Stimulated activated CD8-positive, alpha-beta memory T cell treated with anti-CD3 and anti-CD28 coated beads, Interleukin-7, amount 100 ng/mL, for 24 hours (primary cell): ENCODE measurements around the gene GUCA2B.

Experiments
- DNase-seq: peaks from one replicate; pipeline ENCODE4 v3.0.0-alpha.2; 2020; ENCODE audit warnings: low read depth

The GUCA2B gene

DNA sequence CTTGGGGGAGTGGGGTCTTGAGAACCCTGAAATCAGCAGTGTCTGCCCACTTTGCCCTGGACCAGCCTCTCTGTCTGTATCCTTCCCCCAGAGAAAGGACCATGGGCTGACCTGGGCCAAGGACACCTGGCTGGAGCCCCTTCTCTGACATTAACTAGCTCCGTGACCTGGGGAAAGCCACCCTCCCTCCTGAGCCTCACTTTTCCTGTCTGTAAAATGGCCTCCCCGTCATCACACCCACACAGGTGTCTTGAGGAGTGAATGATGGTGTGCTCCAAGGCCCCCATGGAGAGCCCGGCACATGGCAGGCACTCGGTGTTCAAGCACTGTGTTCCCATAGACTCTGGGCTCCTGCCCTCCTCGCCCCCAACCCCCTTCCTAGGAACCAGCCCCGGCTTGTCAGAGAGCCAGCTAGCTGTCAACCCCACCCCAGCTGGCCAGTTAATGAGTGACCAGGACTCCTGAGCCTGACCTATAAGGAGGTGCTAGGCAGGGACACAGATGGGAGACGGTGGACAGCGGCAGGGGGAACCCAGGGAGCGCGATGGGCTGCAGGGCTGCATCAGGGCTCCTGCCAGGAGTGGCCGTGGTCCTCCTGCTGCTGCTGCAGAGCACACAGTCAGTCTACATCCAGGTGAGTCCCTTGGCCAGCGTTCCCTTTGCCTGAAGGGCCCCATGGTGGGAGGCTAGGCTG is at the start of gene GUCA2B:
GUCA2B (plus strand) TSS at position 504 of the 694 bp plus-strand sequence; CDS start at position 545, 41 bp downstream.
- DNase-seq, result no peak

- no peak for DNase-seq
These were observed 48.2 kb upstream of the GUCA2B start for GRCh38 chr1:42105025-42105424.

- DNase-seq, result no peak
These were observed 44.9 kb upstream of the GUCA2B start for GRCh38 chr1:42108309-42108708.

GRCh38 chr1:42109600-42109999 is 43.6 kb upstream of the GUCA2B start:
- no peak for DNase-seq

GRCh38 chr1:42114229-42114628 is 39.0 kb upstream of the GUCA2B start:
- no peak for DNase-seq

- DNase-seq, result no peak
These were observed 36.0 kb upstream of the GUCA2B start for GRCh38 chr1:42117214-42117613.

- no peak for DNase-seq
These were observed 35.1 kb upstream of the GUCA2B start for GRCh38 chr1:42118125-42118524.

DNA sequence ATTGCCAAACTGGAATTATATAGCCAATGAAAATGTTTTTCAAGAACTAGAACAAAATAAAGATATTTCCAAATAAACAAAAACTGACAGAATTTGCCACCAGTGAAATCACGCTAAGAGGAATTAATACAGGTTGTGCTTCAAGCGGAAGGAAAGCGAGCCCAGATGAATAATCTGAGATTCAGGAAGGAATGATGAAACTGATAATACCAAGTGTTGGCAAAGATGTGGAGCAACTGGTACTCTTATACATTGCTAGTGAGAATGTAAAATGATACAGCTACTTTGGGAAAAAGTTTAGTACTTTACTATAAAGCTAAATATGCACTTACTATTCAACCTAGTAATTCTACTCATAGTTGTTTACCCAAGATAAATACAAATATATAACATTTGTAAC is 30.8 kb upstream of the GUCA2B start:
- DNase-seq, result no peak

DNA sequence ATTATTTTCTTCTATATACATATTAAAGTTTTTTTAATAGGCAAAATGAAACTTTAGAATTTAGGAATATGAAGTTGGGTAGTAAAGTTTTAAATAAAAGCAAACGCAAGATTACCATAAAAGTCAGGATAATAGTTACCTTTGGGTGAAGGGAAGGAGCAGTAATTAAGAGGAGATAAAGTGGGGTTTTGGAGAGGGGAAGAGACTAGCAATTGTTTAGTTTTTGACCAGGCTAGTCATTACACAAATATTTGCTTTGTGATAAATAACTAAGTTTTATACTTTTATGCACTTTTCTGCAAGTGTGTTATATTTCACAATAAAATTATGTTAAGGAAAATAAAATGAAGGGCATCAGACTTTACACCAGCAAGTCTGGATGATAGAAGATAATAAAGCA is 27.7 kb upstream of the GUCA2B start:
- DNase-seq, result no peak

GRCh38 chr1:42127767-42128166 is 25.4 kb upstream of the GUCA2B start:
- no peak for DNase-seq

DNA sequence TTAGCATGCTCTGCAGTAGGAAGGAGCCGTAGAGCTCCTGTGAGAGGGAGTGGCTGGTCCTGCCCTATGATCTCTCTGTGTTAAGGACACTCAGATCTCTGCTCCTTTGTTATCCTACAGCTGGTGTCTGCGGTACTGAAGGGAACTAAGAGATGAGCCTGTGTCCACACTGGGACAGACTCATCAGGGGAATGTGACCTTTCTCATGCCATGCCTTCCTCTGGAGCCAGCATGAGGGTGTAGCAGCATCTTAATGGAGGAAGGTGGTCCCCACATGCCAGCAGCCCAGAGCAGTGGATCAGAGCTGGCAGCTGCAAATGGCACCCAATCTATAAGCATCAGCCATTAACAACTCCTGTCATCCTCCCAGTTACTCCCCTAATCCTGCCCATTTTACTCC is 24.7 kb upstream of the GUCA2B start:
- DNase-seq, result no peak

DNA sequence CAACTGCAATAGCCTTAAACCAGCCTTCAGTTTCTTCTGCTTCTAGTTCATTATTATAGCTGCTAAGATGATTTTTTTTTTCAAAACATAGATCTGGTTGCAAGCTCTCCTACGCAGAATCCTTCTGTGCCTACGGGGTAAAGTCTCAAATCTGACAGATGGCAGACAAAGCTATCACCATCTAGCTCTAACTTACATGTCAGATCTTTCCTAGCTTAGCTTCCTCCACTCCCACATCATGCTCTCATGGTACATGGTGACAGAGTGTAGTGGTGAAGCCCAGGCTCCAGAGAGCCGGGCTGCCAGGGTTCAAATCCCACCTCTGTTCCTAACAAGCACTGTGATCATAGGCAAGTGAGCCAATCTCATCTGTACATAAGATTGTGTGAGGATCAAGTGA is 24.2 kb upstream of the GUCA2B start:
- DNase-seq, result no peak

- no peak for DNase-seq
These were observed 23.0 kb upstream of the GUCA2B start for GRCh38 chr1:42130061-42130660.

DNA sequence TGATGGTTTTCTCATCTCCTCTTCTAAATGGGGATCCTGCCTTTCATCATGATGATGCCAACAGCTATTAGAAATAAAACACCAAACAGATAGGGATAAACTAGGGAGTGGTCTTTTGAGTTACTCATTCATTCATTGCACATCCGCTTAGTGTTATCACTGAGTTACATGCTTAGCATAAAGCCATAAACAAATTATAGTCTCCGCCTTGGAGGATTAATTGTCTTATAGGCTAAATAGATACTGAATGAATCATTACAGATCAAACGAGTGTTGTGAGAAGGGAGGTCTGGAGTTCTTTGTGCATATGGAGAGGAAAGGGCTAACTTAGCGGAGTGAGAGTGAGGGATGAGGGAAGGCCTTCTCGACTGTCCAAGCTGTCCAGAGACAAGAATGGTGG is 19.8 kb upstream of the GUCA2B start:
- DNase-seq, result no peak

DNA sequence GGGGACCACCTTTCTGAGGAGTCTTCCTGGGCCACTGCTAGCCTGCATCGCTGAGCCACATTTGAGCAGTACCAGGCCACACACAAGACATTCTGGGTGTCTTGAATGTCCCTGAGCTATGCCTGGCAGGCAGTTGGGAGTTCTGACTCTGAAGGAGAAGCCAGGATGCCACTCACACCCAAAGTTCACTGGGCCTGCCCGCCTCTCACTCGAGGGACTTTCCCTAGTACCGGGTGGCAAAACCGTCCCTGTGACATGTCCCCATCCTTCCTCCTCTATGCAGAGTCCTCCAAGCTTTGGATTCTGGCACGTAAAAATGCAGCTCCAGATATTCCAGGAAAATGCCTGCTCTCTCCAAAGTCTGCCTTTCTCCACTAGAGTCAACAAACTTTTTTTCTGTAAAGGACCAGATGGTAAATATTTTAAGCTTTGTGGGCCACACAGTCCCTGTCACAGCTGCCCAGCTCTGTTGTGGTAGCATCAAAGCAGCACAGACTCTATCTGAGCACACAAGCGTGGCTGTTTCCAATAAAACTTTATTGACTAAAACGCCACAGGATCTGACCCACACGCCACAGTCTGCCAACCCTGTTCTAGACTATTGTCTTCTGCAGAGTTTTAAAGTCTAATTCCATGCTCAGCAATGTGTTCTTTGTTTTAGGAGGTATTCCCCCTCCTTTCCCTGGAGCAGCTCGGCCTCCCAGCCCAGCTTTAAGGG is 19.2 kb upstream of the GUCA2B start:
- no peak for DNase-seq

DNA sequence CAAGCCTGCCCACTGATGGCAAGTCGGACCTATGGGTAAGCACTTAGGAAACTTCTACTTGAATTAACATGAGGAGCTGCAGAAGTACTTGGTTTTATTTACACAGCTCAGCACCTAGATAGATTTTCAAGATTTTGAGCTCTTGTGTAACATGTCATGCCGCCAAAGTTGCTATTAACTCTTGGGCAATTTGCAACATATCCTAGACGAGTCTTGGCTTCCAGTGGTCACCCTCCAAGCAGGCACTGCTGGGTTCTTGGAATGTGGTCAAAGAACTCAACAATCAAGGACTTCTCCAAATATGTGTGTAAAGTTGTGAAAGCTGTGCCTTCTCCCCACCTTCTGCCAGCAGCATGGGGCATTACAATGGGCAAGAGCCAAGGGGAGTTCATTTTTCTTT is 17.8 kb upstream of the GUCA2B start:
- DNase-seq, result no peak

DNA sequence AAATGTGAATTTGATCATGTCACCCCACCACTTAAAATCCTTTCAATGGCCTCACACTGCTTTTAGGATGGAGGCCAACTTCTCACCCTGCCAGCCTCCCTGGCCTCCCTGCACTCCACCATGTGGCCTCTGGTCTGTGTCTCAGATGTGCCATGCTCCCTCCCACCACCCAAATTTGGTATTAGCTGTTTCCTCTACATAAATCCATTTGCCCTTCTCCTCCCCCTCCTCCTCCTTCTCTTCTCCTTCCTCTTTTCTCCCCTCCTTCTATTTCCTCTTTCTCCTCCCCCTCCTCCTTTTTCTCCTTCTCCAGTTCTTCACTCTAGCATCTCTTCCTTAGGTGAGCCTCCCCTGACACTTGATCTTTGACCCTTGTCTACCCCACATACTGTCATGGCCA is 16.7 kb upstream of the GUCA2B start:
- DNase-seq, result no peak

DNA sequence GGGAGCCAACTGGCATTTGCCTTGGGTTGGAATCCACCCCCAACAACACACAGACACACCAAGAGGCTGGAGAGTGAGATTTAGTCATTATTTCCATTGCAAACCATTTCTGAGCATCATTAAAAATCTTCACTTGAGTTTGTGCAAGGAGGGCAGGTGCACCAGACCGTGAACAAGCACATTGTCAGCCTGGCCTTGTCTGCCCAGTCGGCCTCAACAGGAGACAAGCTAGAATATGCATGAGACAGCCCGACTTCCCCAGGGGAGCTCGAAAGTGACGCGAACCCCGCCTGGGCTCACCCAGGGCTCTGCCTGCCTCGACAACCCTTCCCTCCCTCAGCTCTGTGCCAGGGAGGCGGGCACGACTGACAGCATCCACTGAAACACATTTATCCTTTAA is 15.4 kb upstream of the GUCA2B start:
- DNase-seq, result no peak

- DNase-seq, result no peak
These were observed 14.6 kb upstream of the GUCA2B start for GRCh38 chr1:42138586-42138985.

- DNase-seq, result no peak
These were observed 13.8 kb upstream of the GUCA2B start for GRCh38 chr1:42139444-42139843.

- DNase-seq, result no peak
These were observed 13.0 kb upstream of the GUCA2B start for GRCh38 chr1:42140191-42140590.

DNA sequence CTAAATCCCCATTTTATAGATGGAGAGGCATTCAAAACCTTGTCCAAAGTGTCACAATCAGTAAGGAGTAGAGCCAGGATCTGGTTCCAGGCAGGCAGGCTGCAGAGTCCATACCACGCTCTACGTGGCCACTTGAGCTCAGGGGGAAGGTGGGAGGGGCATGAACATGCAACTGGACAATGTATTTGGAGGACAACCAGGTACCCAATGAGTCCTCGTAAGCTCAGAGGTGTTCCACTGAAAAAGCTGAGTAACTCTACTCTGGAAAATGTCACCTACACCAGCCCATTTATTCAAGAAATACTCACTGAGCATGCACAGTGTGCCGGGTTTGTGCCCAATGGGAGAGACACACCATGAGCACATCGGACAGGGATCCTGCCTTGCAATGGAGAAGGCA is 11.2 kb upstream of the GUCA2B start:
- DNase-seq, result no peak

DNA sequence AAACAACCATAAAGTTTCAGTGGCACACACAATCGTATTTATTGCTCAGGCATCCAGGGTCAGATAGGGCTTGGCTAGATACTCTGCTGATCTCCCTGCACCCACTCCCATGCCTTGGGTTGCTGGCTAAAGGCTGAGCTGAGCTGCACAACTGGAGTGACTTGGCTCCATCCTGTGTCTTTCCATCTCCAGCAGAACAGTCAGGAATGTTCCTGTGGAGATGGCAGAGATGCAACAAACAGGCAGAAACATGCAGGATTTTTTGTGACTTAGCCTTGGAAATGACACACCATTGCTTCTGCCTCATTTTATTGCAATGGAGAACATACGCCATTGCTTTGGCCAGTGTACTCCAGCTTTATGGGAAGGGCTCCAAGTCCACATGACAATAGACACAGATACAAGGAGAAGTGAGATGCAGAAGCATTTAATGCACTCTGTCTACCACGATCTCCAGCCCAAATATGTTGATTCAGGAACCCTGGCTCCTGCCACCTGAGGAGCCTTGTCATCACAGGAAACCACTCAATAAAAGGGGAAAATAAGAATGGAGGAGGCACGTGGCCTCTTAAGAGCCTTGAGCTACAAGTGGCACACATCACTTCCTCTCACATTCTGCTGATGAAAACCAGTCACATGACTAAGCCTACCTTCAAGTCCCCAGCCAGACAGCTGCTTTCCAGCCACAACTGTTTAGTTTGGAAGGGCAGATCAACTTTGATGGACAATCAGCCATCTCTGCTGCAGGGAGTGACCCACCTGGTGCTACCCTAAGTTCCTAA is 10.1 kb upstream of the GUCA2B start:
- DNase-seq, result no peak
